ENCODE measurements around the gene ZNF814. TPM values are rescaled to one million over a fixed set of nuclear protein-coding genes. Genes with fewer than 3 reads are reported as not detected.
A peak's percentile ranks its signal among the peaks of the same experiment; 100 is the strongest.

The ZNF814 gene
- total RNA-seq, 1 donor from 2014 or later, result 19.3 TPM

DNA sequence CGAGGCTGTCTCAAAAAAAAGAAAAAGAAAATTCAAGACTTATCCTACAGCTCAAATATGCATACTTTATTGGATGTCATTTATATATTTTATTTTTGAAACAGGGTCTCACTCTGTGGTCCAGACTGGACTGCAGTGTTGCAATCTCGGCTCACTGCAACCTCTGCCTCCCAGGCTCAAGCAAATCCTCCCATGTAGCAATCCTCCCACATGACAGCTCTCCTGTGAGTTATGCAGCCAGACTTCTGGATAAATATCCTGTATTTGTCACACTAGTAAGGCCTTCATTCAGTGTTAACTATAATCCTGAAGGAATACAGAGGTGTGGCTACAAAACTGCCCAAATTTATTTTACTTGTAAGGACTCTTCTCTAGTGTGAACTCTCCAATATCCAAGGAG lies 81.3 kb downstream of the ZNF814 start:
- H3K36me3 ChIP-seq (ENCODE audit: control insufficient read depth, insufficient read depth, low read length), result no peaks in the 10 kb centered on the region
- H3K4me3 ChIP-seq (ENCODE audit: low read depth, low read length), result no peak overlapping the region
- no peaks in the 10 kb centered on the region for H3K27me3 ChIP-seq (ENCODE audit: control insufficient read depth, insufficient read depth, low read length)
- TF ChIP-seq, protein P1, sequence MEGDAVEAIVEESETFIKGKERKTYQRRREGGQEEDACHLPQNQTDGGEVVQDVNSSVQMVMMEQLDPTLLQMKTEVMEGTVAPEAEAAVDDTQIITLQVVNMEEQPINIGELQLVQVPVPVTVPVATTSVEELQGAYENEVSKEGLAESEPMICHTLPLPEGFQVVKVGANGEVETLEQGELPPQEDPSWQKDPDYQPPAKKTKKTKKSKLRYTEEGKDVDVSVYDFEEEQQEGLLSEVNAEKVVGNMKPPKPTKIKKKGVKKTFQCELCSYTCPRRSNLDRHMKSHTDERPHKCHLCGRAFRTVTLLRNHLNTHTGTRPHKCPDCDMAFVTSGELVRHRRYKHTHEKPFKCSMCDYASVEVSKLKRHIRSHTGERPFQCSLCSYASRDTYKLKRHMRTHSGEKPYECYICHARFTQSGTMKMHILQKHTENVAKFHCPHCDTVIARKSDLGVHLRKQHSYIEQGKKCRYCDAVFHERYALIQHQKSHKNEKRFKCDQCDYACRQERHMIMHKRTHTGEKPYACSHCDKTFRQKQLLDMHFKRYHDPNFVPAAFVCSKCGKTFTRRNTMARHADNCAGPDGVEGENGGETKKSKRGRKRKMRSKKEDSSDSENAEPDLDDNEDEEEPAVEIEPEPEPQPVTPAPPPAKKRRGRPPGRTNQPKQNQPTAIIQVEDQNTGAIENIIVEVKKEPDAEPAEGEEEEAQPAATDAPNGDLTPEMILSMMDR (IDR thresholded peaks at IDR 0.05; ENCODE audit: insufficient read depth, low read length, poor library complexity, severe bottlenecking), result no peak
- no peak for DNase-seq (ENCODE audit: low read depth)

DNA sequence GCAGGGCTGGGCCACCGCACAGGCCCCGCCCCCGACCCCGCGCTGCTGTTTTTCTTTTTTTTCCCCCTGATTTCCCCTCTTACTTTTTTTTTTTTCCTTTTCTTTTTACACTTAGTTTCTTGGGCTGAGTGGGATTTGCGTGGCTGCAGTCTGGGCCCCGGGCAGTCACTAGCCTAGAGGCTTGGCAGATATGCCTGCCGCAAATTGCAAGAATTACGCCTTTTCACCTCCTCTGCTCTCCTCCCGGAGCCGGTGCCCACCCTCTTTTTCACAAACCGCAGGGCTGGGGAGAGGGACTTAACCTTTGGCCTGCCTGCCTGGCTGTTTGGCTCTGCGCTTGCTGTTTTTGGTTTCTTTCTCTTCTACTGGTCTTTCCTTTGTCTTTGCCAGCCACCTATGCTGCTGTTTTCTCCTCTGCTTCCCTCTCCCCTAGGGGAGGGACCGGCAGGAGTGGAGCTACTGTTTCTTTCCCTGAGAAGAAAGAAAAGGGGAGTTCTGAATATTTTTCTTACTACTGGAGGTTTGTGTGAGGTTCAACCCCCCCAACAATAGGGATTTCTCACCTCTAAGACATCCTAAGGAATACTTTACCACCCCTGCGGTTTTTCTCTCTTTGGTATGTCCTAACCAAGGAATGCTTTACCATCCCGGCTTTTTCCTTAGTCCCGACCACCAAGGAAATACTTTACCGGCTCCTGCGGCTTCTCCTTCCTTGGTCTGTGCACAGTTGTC lies 85.1 kb downstream of the ZNF814 start:
- H3K4me3 ChIP-seq (ENCODE audit: low read depth, low read length), result peak overlapping the region; percentile 79
- H3K27me3 ChIP-seq (ENCODE audit: control insufficient read depth, insufficient read depth, low read length), result no peaks in the 10 kb centered on the region
- peak; percentile 83 for DNase-seq (ENCODE audit: low read depth)
- TF ChIP-seq, protein P1 (IDR thresholded peaks at IDR 0.05; ENCODE audit: insufficient read depth, low read length, poor library complexity, severe bottlenecking), result no peak
- no peaks in the 10 kb centered on the region for H3K36me3 ChIP-seq (ENCODE audit: control insufficient read depth, insufficient read depth, low read length)

GRCh38 chr19:57803265-57803593 lies 85.6 kb downstream of the ZNF814 start:
- no peaks in the 10 kb centered on the region for H3K36me3 ChIP-seq (ENCODE audit: control insufficient read depth, insufficient read depth, low read length)
- no peak for DNase-seq (ENCODE audit: low read depth)
- H3K4me3 ChIP-seq (ENCODE audit: low read depth, low read length), result peak overlapping the region; percentile 79
- TF ChIP-seq, protein P1 (IDR thresholded peaks at IDR 0.05; ENCODE audit: insufficient read depth, low read length, poor library complexity, severe bottlenecking), result no peak
- H3K27me3 ChIP-seq (ENCODE audit: control insufficient read depth, insufficient read depth, low read length), result no peaks in the 10 kb centered on the region

DNA sequence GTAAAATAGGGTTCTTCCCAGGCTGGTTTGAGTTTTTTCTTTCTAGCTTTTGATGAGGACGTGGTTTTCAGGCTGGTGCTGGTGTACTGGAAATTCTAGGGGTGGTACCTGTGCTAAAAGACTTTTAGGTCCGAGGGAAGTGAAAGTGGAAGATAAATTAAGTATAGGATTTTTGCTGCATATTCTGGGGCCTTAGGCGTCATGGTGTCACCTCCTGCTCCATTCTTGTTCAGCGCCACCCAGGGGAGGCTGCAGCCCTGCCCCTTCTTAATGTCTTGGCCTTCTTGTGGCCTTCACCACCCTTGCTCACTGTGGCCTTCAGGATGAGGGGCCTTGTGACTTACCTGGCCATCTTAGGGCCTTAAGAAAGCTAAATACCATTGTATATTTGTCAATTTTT lies 86.6 kb downstream of the ZNF814 start:
- no peaks in the 10 kb centered on the region for H3K27me3 ChIP-seq (ENCODE audit: control insufficient read depth, insufficient read depth, low read length)
- H3K4me3 ChIP-seq (ENCODE audit: low read depth, low read length), result no peak overlapping the region
- TF ChIP-seq, protein P1 (IDR thresholded peaks at IDR 0.05; ENCODE audit: insufficient read depth, low read length, poor library complexity, severe bottlenecking), result no peak
- no peak for DNase-seq (ENCODE audit: low read depth)
- H3K36me3 ChIP-seq (ENCODE audit: control insufficient read depth, insufficient read depth, low read length), result no peaks in the 10 kb centered on the region

GRCh38 chr19:57800696-57801095 lies 88.1 kb downstream of the ZNF814 start:
- DNase-seq (ENCODE audit: low read depth), result no peak
- TF ChIP-seq, protein P1 (IDR thresholded peaks at IDR 0.05; ENCODE audit: insufficient read depth, low read length, poor library complexity, severe bottlenecking), result no peak
- Histone ChIP-seq H3K27me3 (ENCODE audit: control insufficient read depth, insufficient read depth, low read length) (no peaks in the 10 kb centered on the region), H3K4me3 (ENCODE audit: low read depth, low read length) (no peak overlapping the region), H3K36me3 (ENCODE audit: control insufficient read depth, insufficient read depth, low read length) (no peaks in the 10 kb centered on the region)

Other genes starting within 250 kb of the ZNF814 start
- gene ZSCAN4, start 220.1 kb downstream of the ZNF814 start, total RNA-seq, result not detected in 2 replicates
- gene ZNF551, start 207.1 kb downstream of the ZNF814 start, total RNA-seq, result 6.0 and 8.5 TPM in 2 replicates
- 2.9 and 3.3 TPM in 2 replicates for gene ZNF154, start 179.8 kb downstream of the ZNF814 start, total RNA-seq
- 2.9 and 4.2 TPM in 2 replicates for gene ZNF671, start 161.4 kb downstream of the ZNF814 start, total RNA-seq
- 9.9 and 12.2 TPM in 2 replicates for gene ZNF776, start 142.2 kb downstream of the ZNF814 start, total RNA-seq
- 9.0 and 10.9 TPM in 2 replicates for gene ZNF586, start 119.4 kb downstream of the ZNF814 start, total RNA-seq
- gene ZNF552, start 74.1 kb downstream of the ZNF814 start, total RNA-seq, result 7.9 and 8.2 TPM in 2 replicates
- 15.3 and 16.3 TPM in 2 replicates for gene ZNF587B, start 58.7 kb downstream of the ZNF814 start, total RNA-seq
- gene ZNF587, start 39.2 kb downstream of the ZNF814 start, total RNA-seq, result 15.8 and 19.3 TPM in 2 replicates
- 7.3 and 12.3 TPM in 2 replicates for gene ZNF417, start 27.6 kb upstream of the ZNF814 start, total RNA-seq
- gene ZNF418, start 46.4 kb upstream of the ZNF814 start, total RNA-seq, result 1.9 and 2.6 TPM in 2 replicates
- gene ZNF256, start 58.7 kb upstream of the ZNF814 start, total RNA-seq, result 3.1 and 8.0 TPM in 2 replicates
- 0.17 TPM in 1 of 2 replicates, not detected in the other for gene C19orf18, start 85.5 kb upstream of the ZNF814 start, total RNA-seq
- 14.4 and 17.0 TPM in 2 replicates for gene ZNF606, start 113.8 kb upstream of the ZNF814 start, total RNA-seq
- gene ZSCAN1, start 145.0 kb upstream of the ZNF814 start, total RNA-seq, result not detected in 2 replicates
- 4.6 and 5.1 TPM in 2 replicates for gene ZNF135, start 170.2 kb upstream of the ZNF814 start, total RNA-seq
- 64.9 and 79.3 TPM in 2 replicates for gene ZSCAN18, start 209.2 kb upstream of the ZNF814 start, total RNA-seq